ENCODE results near the gene JAKMIP3.

GRCh38 chr10:132066186-132066585 lies 440 bp downstream of the JAKMIP3 start:
- TF ChIP-seq ZNF777 (tag by site-specific recombination; IDR thresholded peaks at IDR 0.05; ENCODE audit: borderline replicate concordance) (no peak), ZNF114 (tag by site-specific recombination; IDR thresholded peaks at IDR 0.05) (no peak), IKZF3 (tag by site-specific recombination; IDR thresholded peaks at IDR 0.05) (no peak), ZBTB17 (tag by site-specific recombination; IDR thresholded peaks at IDR 0.05) (no peak), ZNF561 (tag by site-specific recombination; IDR thresholded peaks at IDR 0.05; ENCODE audit: borderline replicate concordance) (no peak), ZNF274 (IDR thresholded peaks at IDR 0.05; ENCODE audit: low read length) (no peak), ZNF274 (tag by site-specific recombination; IDR thresholded peaks at IDR 0.05; ENCODE audit: borderline replicate concordance) (no peak), ZNF830 (tag by site-specific recombination; IDR thresholded peaks at IDR 0.05; ENCODE audit: low read depth) (no peak)
- TF ChIP-seq, protein P1, sequence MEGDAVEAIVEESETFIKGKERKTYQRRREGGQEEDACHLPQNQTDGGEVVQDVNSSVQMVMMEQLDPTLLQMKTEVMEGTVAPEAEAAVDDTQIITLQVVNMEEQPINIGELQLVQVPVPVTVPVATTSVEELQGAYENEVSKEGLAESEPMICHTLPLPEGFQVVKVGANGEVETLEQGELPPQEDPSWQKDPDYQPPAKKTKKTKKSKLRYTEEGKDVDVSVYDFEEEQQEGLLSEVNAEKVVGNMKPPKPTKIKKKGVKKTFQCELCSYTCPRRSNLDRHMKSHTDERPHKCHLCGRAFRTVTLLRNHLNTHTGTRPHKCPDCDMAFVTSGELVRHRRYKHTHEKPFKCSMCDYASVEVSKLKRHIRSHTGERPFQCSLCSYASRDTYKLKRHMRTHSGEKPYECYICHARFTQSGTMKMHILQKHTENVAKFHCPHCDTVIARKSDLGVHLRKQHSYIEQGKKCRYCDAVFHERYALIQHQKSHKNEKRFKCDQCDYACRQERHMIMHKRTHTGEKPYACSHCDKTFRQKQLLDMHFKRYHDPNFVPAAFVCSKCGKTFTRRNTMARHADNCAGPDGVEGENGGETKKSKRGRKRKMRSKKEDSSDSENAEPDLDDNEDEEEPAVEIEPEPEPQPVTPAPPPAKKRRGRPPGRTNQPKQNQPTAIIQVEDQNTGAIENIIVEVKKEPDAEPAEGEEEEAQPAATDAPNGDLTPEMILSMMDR (tag by site-specific recombination; IDR thresholded peaks at IDR 0.05) = no peak
- TF ChIP-seq, protein P2, sequence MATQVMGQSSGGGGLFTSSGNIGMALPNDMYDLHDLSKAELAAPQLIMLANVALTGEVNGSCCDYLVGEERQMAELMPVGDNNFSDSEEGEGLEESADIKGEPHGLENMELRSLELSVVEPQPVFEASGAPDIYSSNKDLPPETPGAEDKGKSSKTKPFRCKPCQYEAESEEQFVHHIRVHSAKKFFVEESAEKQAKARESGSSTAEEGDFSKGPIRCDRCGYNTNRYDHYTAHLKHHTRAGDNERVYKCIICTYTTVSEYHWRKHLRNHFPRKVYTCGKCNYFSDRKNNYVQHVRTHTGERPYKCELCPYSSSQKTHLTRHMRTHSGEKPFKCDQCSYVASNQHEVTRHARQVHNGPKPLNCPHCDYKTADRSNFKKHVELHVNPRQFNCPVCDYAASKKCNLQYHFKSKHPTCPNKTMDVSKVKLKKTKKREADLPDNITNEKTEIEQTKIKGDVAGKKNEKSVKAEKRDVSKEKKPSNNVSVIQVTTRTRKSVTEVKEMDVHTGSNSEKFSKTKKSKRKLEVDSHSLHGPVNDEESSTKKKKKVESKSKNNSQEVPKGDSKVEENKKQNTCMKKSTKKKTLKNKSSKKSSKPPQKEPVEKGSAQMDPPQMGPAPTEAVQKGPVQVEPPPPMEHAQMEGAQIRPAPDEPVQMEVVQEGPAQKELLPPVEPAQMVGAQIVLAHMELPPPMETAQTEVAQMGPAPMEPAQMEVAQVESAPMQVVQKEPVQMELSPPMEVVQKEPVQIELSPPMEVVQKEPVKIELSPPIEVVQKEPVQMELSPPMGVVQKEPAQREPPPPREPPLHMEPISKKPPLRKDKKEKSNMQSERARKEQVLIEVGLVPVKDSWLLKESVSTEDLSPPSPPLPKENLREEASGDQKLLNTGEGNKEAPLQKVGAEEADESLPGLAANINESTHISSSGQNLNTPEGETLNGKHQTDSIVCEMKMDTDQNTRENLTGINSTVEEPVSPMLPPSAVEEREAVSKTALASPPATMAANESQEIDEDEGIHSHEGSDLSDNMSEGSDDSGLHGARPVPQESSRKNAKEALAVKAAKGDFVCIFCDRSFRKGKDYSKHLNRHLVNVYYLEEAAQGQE (tag by site-specific recombination; IDR thresholded peaks at IDR 0.05) = no peak
- TF ChIP-seq, protein P3, sequence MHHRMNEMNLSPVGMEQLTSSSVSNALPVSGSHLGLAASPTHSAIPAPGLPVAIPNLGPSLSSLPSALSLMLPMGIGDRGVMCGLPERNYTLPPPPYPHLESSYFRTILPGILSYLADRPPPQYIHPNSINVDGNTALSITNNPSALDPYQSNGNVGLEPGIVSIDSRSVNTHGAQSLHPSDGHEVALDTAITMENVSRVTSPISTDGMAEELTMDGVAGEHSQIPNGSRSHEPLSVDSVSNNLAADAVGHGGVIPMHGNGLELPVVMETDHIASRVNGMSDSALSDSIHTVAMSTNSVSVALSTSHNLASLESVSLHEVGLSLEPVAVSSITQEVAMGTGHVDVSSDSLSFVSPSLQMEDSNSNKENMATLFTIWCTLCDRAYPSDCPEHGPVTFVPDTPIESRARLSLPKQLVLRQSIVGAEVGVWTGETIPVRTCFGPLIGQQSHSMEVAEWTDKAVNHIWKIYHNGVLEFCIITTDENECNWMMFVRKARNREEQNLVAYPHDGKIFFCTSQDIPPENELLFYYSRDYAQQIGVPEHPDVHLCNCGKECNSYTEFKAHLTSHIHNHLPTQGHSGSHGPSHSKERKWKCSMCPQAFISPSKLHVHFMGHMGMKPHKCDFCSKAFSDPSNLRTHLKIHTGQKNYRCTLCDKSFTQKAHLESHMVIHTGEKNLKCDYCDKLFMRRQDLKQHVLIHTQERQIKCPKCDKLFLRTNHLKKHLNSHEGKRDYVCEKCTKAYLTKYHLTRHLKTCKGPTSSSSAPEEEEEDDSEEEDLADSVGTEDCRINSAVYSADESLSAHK (tag by site-specific recombination; IDR thresholded peaks at IDR 0.05) = no peak
- TF ChIP-seq, protein P4, sequence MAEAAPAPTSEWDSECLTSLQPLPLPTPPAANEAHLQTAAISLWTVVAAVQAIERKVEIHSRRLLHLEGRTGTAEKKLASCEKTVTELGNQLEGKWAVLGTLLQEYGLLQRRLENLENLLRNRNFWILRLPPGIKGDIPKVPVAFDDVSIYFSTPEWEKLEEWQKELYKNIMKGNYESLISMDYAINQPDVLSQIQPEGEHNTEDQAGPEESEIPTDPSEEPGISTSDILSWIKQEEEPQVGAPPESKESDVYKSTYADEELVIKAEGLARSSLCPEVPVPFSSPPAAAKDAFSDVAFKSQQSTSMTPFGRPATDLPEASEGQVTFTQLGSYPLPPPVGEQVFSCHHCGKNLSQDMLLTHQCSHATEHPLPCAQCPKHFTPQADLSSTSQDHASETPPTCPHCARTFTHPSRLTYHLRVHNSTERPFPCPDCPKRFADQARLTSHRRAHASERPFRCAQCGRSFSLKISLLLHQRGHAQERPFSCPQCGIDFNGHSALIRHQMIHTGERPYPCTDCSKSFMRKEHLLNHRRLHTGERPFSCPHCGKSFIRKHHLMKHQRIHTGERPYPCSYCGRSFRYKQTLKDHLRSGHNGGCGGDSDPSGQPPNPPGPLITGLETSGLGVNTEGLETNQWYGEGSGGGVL (tag by site-specific recombination; IDR thresholded peaks at IDR 0.05) = no peak
- TF ChIP-seq, protein P5, sequence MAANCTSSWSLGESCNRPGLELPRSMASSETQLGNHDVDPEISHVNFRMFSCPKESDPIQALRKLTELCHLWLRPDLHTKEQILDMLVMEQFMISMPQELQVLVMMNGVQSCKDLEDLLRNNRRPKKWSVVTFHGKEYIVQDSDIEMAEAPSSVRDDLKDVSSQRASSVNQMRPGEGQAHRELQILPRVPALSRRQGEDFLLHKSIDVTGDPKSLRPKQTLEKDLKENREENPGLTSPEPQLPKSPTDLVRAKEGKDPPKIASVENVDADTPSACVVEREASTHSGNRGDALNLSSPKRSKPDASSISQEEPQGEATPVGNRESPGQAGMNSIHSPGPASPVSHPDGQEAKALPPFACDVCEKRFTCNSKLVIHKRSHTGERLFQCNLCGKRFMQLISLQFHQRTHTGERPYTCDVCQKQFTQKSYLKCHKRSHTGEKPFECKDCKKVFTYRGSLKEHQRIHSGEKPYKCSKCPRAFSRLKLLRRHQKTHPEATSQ (tag by site-specific recombination; IDR thresholded peaks at IDR 0.05) = no peak

Data from HEK293 (cell line).